Epithelial cell of esophagus (primary cell): ENCODE results near the gene TUBB2A.

Experiments used
- DNase-seq: peaks from one replicate; pipeline ENCODE4 v3.0.0; 2010; ENCODE audit warnings: low read depth
- H3K4me3 ChIP-seq: 2 replicates; pipeline ENCODE4 v1.5.1; 2011; ENCODE audit warnings: mild to moderate bottlenecking, low read length, control low read depth
- TF ChIP-seq, protein P1 (sequence below): IDR thresholded peaks from 2 replicates; pipeline ENCODE4 v1.5.1; 2011; ENCODE audit warnings: low read depth, mild to moderate bottlenecking, low read length, control low read depth, inconsistent platforms; ENCODE audit not compliant: insufficient read depth; ENCODE audit errors: missing control alignments

Gene TUBB2A

DNA sequence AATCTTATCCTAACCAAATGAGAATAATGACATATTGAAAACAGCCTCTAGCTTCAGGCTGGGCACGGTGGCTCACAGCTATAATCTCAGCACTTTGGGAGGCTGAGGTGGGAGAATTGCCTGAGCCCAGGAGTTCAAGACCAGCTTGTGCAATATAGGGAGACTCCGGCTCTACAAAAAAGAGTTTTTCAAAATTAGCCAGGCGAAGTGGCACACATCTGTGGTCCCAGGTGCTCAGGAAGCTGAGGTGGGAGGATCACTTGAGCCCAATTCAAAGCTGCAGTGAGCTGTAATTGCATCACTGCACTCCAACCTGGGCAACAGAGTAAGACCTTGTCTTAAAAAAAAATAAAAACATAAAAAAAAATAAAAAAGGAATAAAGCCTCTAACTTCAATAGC, 4.7 kb downstream of the TUBB2A start:
- DNase-seq: no peak
- no peak overlapping the region for H3K4me3 ChIP-seq
- TF ChIP-seq, protein P1, sequence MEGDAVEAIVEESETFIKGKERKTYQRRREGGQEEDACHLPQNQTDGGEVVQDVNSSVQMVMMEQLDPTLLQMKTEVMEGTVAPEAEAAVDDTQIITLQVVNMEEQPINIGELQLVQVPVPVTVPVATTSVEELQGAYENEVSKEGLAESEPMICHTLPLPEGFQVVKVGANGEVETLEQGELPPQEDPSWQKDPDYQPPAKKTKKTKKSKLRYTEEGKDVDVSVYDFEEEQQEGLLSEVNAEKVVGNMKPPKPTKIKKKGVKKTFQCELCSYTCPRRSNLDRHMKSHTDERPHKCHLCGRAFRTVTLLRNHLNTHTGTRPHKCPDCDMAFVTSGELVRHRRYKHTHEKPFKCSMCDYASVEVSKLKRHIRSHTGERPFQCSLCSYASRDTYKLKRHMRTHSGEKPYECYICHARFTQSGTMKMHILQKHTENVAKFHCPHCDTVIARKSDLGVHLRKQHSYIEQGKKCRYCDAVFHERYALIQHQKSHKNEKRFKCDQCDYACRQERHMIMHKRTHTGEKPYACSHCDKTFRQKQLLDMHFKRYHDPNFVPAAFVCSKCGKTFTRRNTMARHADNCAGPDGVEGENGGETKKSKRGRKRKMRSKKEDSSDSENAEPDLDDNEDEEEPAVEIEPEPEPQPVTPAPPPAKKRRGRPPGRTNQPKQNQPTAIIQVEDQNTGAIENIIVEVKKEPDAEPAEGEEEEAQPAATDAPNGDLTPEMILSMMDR: no peak

DNA sequence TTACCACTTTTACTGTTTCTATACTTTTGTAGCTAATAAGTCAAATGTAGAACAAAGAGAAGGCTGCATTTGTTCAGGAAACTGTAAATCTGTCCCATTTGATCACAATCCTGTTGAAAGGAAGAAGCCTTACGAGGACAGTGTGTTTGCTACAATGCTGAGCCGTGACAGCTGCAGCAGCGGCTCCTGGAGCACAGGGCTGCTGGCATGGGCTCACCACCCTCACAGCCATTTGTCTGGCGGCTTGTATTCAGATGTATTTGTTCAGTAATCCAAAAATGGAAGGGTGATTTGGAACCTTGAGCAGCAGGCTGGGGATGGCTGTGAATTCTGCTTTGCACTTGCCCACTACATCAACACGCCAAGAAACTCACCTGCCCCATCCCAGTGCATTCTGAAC, 5.7 kb downstream of the TUBB2A start:
- TF ChIP-seq, protein P1: no peak
- DNase-seq: no peak
- no peak overlapping the region for H3K4me3 ChIP-seq

DNA sequence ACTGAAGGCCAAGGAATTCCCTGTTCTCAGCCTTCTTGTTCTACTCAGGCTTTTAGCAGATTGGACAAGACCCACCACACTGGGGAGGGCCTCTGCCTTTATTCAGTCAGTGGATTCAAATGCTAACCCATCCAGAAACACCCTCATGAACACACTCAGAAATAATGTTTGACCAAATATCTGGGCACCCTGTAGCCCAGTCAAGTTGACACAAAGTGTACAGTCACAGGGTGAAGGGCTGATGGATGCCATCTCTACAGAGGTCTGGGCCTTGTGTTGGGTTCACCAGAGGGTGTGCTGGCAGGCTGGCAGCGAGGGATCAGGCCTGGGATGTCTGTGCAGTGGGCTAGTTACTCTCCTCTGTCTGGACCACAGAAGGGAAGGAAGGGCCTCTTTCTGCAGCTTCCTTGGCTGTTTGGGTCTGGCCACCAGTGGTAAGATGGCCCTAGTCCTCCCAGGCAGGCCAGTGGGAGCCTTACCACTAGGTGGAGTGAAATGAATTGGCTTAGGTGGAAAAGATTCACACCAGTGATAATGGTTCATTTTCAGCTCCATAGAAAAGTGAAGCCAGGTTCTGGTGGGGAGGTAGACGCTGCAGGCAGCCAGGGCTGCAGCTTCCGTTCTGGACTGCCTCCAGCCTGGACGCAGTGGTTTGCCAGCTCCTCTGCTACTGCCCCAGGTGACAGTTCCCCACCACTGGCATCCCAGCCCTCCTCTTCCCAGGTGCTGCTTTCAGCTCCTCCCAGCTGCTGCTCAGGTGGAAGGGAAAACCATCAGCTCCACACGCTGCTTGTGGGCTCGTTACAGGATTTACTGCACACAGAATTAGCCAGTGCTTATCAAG, 9.2 kb downstream of the TUBB2A start:
- no peak for DNase-seq
- TF ChIP-seq, protein P1: no peak
- H3K4me3 ChIP-seq: no peak overlapping the region

DNA sequence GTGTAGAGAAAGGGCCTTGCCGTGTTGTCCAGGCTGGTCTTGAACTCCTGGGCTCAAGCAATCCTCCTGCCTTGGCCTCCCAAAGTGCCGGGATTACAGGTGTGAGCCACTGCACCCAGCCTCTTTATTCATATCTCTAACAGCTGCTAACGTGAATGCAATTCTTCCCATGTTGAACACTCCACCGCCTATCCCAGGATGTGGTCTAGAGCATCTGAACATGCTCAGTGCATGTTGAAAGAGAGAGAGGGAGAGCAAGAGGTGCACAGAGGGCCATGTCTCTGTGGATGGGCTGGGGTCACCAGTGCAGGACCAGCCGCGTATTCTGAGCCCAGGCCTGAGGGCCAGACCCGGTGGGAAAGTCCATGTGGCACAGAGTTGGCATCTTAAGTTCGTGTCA, 12.8 kb downstream of the TUBB2A start:
- DNase-seq: no peak
- no peak overlapping the region for H3K4me3 ChIP-seq
- TF ChIP-seq, protein P1: no peak

DNA sequence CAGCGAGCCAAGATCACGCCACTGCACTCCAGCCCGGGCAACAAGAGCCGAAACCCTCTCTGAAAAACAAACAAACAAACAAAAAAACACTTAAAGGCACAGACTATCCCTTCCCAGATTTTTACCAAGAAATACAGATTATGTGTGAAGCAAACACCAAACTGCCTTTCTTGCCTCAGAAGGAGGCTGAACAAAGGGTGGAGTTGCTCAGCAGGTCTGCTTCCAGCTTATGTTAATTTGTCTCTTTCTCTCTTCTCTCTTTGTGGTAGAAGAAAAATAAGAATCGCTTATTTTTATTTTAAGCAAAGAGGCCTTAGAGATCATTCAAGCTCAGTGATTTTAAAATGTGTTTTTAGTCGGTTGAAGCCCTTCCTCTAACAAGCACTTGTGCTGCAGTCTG, 14.2 kb downstream of the TUBB2A start:
- H3K4me3 ChIP-seq: no peak overlapping the region
- no peak for DNase-seq
- TF ChIP-seq, protein P1: no peak

DNA sequence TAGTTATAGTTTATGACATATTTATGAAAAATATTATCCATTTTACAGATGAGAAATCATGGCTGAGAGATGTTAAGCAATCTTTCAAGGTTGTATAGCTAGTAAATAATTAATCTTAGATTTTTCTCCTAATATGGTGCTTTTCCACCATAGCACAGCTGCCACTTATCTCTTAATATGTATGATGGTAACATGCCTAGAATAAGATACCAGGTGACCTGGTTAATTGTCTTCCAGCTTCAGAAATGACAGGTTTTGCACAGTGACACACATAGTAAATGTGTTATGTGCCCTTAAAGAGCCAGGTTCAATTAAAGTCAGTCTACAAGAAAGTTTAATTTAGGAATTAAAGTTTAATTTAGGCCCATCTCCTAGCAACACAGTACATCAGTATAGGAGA, 14.8 kb downstream of the TUBB2A start:
- TF ChIP-seq, protein P1: no peak
- DNase-seq: no peak
- H3K4me3 ChIP-seq: no peak overlapping the region

DNA sequence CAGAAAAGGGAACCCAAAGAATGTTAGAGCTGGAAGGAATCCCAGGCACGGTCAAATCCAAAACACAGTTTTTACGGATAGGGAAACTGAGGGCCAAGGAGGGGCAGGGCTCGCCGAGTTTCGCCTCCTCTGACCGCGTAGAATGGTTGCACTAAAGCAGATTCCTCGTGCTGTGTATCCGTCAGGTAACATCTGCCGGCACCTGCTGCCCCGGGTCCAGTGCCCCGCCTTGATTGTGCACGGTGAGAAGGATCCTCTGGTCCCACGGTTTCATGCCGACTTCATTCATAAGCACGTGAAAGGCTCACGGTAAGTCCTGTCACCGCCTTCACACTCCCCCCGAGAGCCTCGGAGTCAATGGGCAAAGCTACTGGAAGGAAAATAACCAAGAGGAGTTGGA, 17.1 kb downstream of the TUBB2A start:
- DNase-seq: no peak
- H3K4me3 ChIP-seq: no peak overlapping the region
- TF ChIP-seq, protein P1: no peak
